Astrocyte (in vitro differentiated cells and primary cell): ENCODE measurements around the gene CDC34. TPM values are rescaled to one million over a fixed set of nuclear protein-coding genes. Genes with fewer than 3 reads are reported as not detected.

Experiments used
- DNase-seq: peaks from one replicate; pipeline ENCODE4 v3.0.0-alpha.2; 2010; ENCODE audit warnings: low read depth
- FAIRE-seq: peaks from 2 replicates; lab custom pipeline; 2011; peaks lifted over from hg19 to GRCh38; lab: Jason Lieb, UNC
- H2AFZ ChIP-seq: 2 replicates; pipeline ENCODE4 v1.6.0; 2012; ENCODE audit warnings: low read depth, low read length, inconsistent platforms
- H3K27ac ChIP-seq: 2 replicates; pipeline ENCODE4 v1.5.1; 2011; ENCODE audit warnings: low read depth, low read length, inconsistent platforms
- H3K27me3 ChIP-seq: 2 replicates; pipeline ENCODE4 v1.6.0; 2011; ENCODE audit warnings: low read length, inconsistent platforms; ENCODE audit not compliant: insufficient read depth
- H3K36me3 ChIP-seq: 2 replicates; pipeline ENCODE4 v1.5.1; 2011; ENCODE audit warnings: low read length, inconsistent platforms; ENCODE audit not compliant: insufficient read depth
- H3K4me1 ChIP-seq: 2 replicates; pipeline ENCODE4 v1.5.1; 2011; ENCODE audit warnings: low read length, inconsistent platforms; ENCODE audit not compliant: insufficient read depth
- H3K4me2 ChIP-seq: 2 replicates; pipeline ENCODE4 v1.6.0; 2012; ENCODE audit warnings: low read length, inconsistent platforms
- H3K4me3 ChIP-seq: 2 replicates; pipeline ENCODE4 v1.5.1; 2011; ENCODE audit warnings: low read depth, mild to moderate bottlenecking, low read length, inconsistent platforms; ENCODE audit not compliant: insufficient read depth
- H3K79me2 ChIP-seq: 2 replicates; pipeline ENCODE4 v1.6.0; 2012; ENCODE audit warnings: mild to moderate bottlenecking, low read length, inconsistent platforms; ENCODE audit not compliant: insufficient read depth
- H3K9ac ChIP-seq: 2 replicates; pipeline ENCODE4 v1.6.0; 2012; ENCODE audit warnings: mild to moderate bottlenecking, low read length, inconsistent platforms
- H3K9me3 ChIP-seq: 2 replicates; pipeline ENCODE4 v1.5.1; 2012; ENCODE audit warnings: low read depth, mild to moderate bottlenecking, low read length, inconsistent platforms; ENCODE audit not compliant: insufficient read depth
- H4K20me1 ChIP-seq: 2 replicates; pipeline ENCODE4 v1.6.0; 2012; ENCODE audit warnings: low read length, inconsistent platforms; ENCODE audit not compliant: insufficient read depth
- H3K27ac Mint-ChIP-seq: one replicate; pipeline ENCODE4 v1.8.0; 2021; ENCODE audit warnings: mild to moderate bottlenecking, mixed read lengths; ENCODE audit not compliant: unreplicated experiment
- H3K27me3 Mint-ChIP-seq: one replicate; pipeline ENCODE4 v1.8.0; 2021; ENCODE audit warnings: low read depth, mixed read lengths; ENCODE audit not compliant: unreplicated experiment
- H3K36me3 Mint-ChIP-seq: one replicate; pipeline ENCODE4 v1.8.0; 2021; ENCODE audit warnings: low read depth, mixed read lengths; ENCODE audit not compliant: unreplicated experiment
- H3K4me1 Mint-ChIP-seq: one replicate; pipeline ENCODE4 v1.8.0; 2021; ENCODE audit warnings: low read depth, mixed read lengths; ENCODE audit not compliant: unreplicated experiment
- H3K4me3 Mint-ChIP-seq: one replicate; pipeline ENCODE4 v1.8.0; 2021; ENCODE audit warnings: mild to moderate bottlenecking, moderate library complexity, mixed read lengths; ENCODE audit not compliant: unreplicated experiment
- H3K9me3 Mint-ChIP-seq: one replicate; pipeline ENCODE4 v1.8.0; 2021; ENCODE audit warnings: mild to moderate bottlenecking, mixed read lengths; ENCODE audit not compliant: unreplicated experiment
- CTCF ChIP-seq: IDR thresholded peaks from 2 replicates; pipeline ENCODE4 v1.5.1; 2011; ENCODE audit warnings: low read depth, mild to moderate bottlenecking, inconsistent platforms, low read length, moderate library complexity; ENCODE audit not compliant: insufficient read depth
- EZH2 ChIP-seq: IDR thresholded peaks from 2 replicates; pipeline ENCODE4 v1.6.1; 2012; ENCODE audit warnings: mild to moderate bottlenecking, low read length, inconsistent platforms; ENCODE audit not compliant: insufficient read depth
- total RNA-seq: library from RNA; stranded (reverse); gene quantifications from 2 replicates; pipeline ENCODE4 v1.2.1, GENCODE V29; 2021

Gene CDC34
- total RNA-seq, 1 donor from 2014 or later: 190 TPM

GRCh38 chr19:547836-548720, 16.5 kb downstream of the CDC34 start:
- Histone ChIP-seq H3K4me2 (no peak overlapping the region), H3K27me3 (no peaks in the 10 kb centered on the region), H3K4me1 (no peaks in the 10 kb centered on the region), H4K20me1 (peaks cover 4% of the 10 kb centered on the region), H2AFZ (no peak overlapping the region), H3K9me3 (no peaks in the 10 kb centered on the region), H3K9ac (no peak overlapping the region), H3K4me3 (no peak overlapping the region), H3K79me2 (no peaks in the 10 kb centered on the region), H3K36me3 (no peaks in the 10 kb centered on the region), H3K27ac (no peak overlapping the region)
- Mint-ChIP-seq H3K4me3 (no peak overlapping the region), H3K27me3 (no peaks in the 10 kb centered on the region), H3K27ac (no peak overlapping the region), H3K9me3 (no peaks in the 10 kb centered on the region), H3K36me3 (peaks cover 2% of the 10 kb centered on the region), H3K4me1 (no peaks in the 10 kb centered on the region)
- no peak for FAIRE-seq
- DNase-seq: no peak
- no peak for TF ChIP-seq EZH2
- no peak for TF ChIP-seq CTCF

DNA sequence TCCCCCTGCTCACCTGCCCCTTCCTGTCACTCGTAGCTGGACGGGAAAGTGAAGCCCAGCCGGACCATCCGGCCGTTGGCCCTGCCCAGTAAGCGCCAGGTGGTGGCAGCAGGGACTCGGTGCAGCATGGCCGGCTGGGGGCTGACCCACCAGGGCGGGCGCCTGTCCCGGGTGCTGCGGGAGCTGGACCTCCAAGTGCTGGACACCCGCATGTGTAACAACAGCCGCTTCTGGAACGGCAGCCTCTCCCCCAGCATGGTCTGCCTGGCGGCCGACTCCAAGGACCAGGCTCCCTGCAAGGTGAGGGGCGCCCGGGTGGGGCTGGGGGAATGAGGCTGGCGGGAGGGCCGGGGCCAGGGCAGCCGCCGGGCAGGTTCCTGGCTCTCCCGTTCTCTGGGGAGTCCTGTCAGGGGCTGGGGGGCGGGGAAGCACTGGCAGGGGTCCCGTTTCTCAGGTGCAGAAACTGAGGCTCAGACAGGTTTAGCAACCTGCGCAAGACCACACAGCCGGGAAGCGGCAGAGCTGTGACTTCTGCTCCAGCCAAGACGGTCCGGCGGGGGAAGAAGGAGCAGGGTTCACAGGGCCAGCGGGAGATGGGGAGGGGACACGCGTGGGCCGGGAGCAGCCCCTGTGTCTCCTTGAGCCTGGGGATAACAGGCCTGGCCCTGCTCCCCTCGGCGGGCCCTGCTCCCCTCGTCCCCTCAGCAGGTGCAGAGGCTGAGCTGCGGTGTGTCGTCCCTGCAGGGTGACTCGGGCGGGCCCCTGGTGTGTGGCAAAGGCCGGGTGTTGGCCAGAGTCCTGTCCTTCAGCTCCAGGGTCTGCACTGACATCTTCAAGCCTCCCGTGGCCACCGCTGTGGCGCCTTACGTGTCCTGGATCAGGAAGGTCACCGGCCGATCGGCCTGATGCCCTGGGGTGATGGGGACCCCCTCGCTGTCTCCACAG, 17.6 kb downstream of the CDC34 start:
- peaks cover 4% of the 10 kb centered on the region for H4K20me1 ChIP-seq
- no peak overlapping the region for H3K9ac ChIP-seq
- H3K27me3 ChIP-seq: no peaks in the 10 kb centered on the region
- TF ChIP-seq EZH2: no peak
- no peak for TF ChIP-seq CTCF
- no peaks in the 10 kb centered on the region for H3K9me3 ChIP-seq
- Mint-ChIP-seq H3K27ac (no peak overlapping the region), H3K36me3 (no peaks in the 10 kb centered on the region), H3K4me3 (no peak overlapping the region), H3K9me3 (no peaks in the 10 kb centered on the region), H3K4me1 (no peaks in the 10 kb centered on the region), H3K27me3 (no peaks in the 10 kb centered on the region)
- H3K27ac ChIP-seq: no peak overlapping the region
- DNase-seq: no peak
- H3K79me2 ChIP-seq: no peaks in the 10 kb centered on the region
- no peak overlapping the region for H3K4me3 ChIP-seq
- no peaks in the 10 kb centered on the region for H3K4me1 ChIP-seq
- FAIRE-seq: no peak
- H3K4me2 ChIP-seq: no peak overlapping the region
- no peaks in the 10 kb centered on the region for H3K36me3 ChIP-seq
- no peak overlapping the region for H2AFZ ChIP-seq
